Fibroblast of skin of left biceps (primary cell): ENCODE data around the gene ARL2BP.

Source experiments
- DNase-seq, 2 experiments: peaks; one replicate each; pipeline ENCODE4 v3.0.0-alpha.2; 2013; ENCODE audit warnings: low read depth in 2 of 2

Gene ARL2BP

GRCh38 chr16:57235128-57236021, 9.7 kb upstream of the ARL2BP start:
- DNase-seq = peak; percentile 27 to 28

DNA sequence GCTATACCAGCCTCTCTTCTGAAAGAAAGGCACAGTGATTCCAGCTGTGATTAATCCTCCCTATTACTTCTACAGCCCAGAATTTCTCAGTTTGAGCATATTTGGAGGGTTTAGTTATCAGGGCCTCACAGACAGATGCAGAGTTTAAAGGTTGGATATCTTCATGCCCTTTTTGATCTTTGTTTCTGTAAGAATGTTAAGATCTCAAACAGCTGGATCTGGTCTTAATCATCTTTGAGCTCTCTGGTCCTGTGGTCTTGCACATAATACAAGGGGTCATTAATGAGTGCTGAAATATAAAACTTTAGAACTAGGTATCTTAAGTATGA, 9.1 kb upstream of the ARL2BP start:
- DNase-seq = no peak

DNA sequence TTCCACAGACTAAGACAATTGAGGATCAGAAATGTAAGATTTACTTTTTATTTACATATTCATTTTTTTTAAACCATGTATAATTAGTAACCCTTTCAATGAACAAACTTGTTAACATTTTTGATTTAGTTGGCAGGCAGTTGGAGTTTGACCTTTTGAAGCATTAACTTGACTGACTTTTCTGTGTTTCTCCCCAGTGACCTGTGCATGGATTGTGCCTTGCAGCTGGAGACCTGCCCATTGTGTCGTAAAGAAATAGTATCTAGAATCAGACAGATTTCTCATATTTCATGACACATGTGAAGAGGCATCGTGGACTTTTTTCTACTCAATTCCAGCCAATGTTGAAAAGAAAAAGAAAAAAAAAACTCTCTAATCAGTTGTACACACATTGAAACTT, 6.4 kb upstream of the ARL2BP start:
- no peak for DNase-seq

DNA sequence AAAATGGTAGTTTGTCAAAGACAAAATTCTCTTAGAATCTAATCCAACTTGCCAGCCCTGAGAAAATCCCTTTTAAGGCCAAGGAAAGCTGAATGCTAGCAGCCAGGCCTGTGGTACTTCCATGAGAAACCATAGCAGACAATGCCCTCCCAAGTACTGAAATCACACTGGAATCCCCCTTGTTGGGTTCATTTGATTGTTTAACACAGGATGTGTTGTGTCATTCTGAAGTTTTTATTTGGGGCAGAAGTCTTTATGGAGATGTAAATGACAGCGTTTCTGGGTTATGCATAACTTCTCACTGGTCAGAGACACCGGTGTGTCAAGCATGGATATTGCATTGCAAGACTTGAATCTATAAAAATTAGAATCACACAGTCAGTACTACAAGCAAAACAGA, 6.0 kb upstream of the ARL2BP start:
- DNase-seq = no peak

DNA sequence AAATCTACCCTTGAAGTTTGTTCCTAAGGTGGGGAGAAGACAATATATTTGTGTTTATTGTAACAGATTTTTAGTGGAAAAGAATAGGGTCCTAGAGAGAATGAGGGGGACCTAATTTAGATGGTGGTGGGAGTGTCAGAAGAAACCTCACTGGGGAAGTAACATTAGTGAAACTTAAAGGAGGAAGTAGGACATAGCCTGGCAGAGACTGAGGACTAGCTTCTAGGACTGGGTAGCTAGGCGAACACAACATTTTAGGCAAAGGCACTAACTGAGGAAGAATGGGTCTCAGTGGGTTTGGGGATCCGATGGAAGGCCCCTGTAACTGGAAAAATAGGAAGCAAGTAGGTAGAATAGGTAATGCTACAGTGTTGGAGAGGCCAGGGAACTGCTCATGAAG, 4.2 kb upstream of the ARL2BP start:
- DNase-seq = no peak

- DNase-seq = no peak
Observed at GRCh38 chr16:57242650-57243049, 2.4 kb upstream of the ARL2BP start.

DNA sequence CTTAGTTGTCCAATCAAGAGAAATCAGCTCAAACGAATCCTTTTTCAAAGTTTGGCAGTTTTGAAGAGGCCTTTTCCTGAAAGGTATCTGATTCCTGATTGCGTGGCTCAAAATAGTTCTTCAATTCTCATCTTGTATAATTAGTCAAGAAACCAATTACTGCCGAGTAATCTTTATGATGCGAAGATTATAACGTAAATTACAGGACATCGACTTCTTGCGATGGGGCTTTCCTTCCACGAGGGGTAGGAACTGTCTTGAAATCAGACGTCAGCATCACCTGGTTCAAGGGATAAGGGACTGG, 644 bp upstream of the ARL2BP start:
- no peak for DNase-seq

GRCh38 chr16:57245472-57246113, 534 bp downstream of the ARL2BP start:
- no peak for DNase-seq

DNA sequence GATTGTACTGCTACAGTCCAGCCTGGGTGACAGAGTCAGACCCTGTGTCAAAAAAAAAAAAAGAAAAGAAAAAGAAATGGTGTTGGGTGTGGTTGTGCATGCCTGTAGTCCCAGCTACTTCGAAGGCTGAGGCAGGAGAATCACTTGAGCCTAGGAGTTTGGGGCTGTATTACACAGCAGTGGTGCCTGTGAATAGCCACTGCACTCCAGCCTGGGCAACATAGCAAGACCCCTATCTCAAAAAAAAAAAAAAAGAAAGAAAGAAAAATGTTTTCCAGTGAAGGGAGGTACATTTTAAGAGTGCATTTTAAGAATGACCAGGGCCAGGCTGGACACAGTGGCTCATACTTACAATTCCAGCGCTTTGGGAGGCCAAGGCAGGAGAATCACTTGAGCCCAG, 6.3 kb downstream of the ARL2BP start:
- DNase-seq = no peak

- DNase-seq = no peak
Observed at GRCh38 chr16:57252148-57252721, 7.2 kb downstream of the ARL2BP start.

- no peak for DNase-seq
Observed at GRCh38 chr16:57253466-57253865, 8.4 kb downstream of the ARL2BP start.

- no peak for DNase-seq
Observed at GRCh38 chr16:57255686-57256415, 10.8 kb downstream of the ARL2BP start.

- no peak for DNase-seq
Observed at GRCh38 chr16:57256601-57257395, 11.7 kb downstream of the ARL2BP start.

DNA sequence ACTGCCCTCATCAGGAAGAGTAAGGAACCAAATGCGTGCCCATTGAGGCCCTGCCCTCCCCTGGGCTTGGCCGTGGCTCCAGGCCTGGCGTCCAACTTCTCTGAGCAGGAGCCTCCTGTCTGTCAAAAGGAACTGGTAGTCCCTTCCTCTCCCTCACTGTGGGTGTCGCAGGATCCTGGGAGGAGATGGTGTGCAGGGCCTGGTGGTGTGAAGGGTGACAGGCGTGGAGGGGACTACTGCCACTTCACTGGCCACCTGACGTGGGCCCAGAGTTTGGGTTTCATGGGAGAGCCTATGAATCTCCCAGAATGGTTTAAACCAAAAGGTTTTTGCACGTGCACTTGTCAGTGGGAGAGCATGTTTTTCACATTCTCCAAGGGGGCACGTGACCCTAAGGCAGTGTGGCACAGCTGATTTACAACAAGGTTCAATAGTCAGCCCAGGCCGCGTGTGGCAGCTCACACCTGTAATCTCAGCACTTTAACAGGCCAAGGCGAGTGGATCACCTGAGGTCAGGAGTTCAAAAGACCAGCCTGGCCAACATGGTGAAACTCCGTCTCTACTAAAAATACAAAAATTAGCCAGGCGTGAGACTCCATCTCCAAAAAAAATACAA, 12.5 kb downstream of the ARL2BP start:
- no peak for DNase-seq

DNA sequence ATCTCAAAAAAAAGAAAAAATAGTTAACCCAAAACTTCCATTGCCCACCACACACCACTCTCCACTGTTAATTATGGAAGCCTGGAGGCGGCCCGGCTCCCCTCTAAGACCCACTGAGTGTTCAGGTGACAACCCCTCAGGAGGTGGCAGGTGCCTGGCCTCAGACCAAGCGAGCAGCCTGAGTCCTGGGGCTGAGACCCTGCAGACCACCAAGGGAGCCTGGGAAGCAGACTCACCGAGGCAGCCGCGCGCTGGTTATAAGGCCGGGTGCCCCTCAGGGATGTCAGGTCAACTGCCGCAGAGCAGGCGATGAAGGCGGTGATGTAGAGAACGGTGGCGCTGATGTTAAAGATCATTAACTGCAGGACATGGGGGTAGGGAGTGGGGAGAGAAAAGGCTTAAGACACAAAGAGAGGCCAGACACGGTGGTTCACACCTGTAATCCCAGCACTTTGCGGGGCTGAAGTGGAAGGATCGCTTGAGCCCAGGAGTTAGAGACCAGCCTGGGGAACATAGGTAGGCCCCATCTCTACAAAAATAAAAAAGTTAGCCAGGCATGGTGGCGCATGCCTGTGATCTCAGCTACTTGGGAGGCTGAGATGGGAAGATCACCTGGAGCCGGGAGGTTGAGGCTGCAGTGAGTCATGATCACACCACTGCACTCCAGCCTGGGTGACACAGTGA, 13.3 kb downstream of the ARL2BP start:
- DNase-seq = no peak

GRCh38 chr16:57258910-57259475, 13.9 kb downstream of the ARL2BP start:
- no peak for DNase-seq

DNA sequence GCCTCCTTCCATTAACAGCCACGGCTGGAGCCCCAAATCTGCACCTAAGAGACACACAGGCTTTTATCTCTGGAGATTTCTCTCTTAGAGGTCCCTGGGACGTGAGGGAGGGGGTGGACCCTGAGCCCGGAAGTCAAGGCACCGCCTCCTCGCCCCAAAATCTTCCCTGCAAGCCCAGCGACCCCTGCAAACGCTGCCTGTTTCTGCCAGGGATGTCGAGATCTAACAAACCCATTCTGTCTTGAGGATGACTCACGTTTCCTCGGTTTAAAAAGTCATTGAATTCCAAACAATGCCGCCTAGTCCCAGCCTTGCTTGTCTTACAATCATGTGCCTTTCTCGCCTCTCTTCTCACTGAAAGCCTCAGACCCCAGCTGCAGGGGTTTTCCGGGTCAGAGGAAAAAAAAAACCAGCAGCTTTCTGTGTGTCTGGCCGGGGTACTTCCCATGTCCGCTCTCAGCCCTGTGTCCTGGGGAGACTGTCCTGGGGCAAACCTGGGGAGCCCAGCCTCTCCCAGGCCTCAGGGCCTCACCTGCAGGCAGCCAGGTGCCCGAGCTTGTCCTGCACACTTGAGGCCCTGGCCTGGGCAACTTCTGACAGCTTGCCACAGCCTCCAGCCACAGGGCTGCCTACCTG, 15.4 kb downstream of the ARL2BP start:
- DNase-seq = peak in 1 of 2 experiments; percentile 7

DNA sequence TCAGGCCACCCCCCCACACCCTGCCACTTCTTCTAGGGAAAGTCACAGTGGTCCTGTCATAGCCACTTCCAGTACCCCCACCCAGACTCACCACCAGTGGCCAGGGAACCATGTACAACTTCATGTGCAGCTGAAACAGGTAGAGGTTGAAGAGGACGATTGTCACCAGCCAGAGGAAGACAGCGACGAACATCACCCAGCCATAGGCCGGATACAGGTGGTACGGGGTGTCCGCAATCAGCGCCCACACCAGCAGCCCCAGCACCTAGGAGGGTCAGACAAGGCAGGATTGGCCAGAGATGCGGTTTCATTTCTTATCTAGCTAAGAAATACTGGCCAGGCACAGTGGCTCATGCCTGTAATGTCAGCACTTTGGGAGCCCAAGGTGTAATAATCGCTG, 16.7 kb downstream of the ARL2BP start:
- no peak for DNase-seq

- DNase-seq = no peak
Observed at GRCh38 chr16:57262841-57263540, 17.9 kb downstream of the ARL2BP start.
